ENCODE measurements around the gene EDRF1.

EDRF1 gene

GRCh38 chr10:125795128-125795527 lies 75.6 kb downstream of the EDRF1 start:
- DNase-seq: no peak

DNA sequence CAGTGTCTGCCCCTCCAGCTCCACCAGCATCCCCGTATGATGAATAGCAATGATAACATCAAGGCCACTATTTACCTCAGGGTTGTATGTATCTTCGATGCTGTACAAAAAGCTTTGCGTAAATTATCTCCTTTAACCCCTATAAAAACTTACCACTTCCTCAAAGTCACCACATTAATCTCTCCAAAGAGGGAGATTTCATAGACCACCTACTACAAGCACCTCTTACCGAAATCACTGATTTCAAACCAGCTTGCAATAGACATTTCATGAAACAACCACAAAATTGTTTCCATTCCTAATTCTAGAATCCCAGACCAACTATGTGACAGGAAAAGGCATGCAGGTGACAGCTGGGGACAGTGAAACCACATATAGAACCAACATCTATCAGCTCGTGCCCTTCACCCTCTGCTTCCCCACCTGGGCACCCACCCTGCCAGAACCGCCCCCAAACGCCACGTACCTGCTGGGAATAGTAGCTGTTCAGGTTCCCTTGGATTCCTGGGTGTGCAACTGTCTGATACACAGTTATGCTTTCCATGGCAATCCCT lies 76.2 kb downstream of the EDRF1 start:
- no peak for DNase-seq

- no peak for DNase-seq
Observed at GRCh38 chr10:125797424-125797823, 77.9 kb downstream of the EDRF1 start.

DNA sequence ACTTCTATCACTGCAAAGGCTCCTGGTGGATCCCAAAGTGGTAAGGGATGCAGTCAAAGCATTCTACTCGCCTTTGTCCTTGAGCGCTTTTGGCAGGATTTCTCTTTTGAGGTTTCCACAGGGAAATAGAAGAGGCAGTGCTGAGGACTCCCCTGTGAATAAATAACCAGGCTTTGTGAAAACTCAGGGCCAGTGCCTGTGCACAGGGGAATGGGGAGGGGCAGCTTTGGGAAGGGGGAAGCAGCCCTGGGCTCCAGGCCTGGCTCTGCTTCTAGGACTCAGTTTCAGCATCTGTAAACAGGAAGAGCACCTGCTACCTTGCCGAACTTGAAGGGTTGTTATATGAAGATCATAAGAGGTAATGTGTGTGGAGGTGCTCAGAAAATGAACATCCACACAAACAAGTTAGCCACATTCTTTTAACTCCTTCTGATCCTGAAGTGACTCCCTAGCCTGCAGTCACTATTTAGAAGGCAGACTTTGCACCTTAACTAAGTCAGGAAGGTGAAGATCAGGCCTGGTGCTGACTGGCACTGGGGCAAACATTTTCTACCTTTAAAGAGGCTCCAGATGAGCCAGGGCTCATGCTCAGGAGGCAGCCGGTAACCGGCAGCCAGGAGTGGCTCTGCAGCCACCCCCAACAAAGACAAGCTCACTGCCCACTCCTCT lies 78.6 kb downstream of the EDRF1 start:
- DNase-seq: no peak

DNA sequence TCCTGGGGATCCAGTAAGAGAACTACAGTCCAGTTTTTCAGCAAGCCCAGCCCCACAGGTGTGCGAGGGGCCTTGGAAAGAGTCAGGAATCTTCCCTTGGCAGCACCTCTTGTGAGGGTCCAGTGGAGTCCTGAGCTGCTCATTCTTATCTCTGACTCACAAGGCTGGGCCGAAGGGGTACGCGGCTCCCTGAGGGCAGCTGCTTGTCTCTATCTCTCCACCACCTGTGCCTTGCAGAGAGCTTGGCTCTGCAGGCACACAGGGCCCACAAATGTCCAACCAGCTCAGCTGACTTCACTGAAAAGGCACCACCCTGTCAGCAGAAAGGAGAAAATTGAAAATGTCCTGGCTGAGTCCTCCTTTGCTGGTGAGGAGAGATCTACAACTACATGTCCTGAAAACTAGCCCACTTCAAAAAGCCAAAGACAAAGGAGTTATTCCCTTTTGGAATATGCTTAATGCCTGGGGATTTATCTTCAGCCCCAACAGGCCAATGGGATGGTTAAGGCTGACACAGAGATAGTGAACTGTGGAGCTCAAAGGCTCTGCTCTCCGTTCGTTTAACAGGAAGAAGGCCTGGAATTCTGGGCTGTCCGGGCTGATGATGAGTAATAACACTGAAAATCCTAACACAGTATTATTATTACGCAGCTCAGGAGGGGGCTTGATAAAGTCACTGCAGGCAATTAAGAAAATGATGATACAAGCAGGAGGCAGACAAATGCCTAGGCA lies 80.1 kb downstream of the EDRF1 start:
- DNase-seq: no peak

DNA sequence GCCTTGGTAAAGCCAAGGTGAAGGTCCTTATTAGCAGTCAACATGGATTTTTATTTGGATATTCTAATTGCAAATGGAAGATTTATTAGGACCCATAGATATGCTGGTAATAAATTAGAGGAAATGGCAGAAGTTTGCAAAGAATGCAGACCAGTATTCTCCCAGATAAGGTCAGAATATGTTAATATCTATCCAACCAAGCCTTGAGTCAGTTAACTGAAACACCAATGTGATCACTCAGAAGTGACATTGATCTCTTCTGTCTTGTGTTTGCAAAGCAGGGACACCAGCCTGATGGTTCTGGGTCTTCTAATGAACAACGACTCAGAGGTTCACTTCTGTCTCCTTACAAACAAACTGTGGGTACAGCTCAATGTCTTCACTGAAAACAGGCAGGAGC lies 82.1 kb downstream of the EDRF1 start:
- DNase-seq: no peak

DNA sequence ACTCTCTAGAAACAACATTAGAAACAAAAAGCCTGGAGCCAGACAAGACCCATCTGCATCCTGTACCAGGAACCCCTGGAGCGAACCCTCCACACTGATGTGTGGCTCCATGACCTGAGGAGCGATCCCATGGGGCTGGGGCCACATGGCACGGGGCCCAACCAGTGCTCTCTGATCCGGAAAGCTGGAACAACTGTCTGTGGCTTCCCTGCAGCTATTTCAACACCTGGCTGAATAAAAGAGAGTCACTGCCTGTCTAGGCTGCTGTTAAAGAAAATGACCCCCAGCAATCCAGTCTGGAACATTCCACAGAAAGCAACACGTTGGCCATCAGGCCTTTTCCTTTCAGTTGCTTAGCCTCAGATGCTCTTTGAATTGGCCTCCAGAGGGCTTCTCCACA lies 82.6 kb downstream of the EDRF1 start:
- DNase-seq: no peak

GRCh38 chr10:125802739-125803138 lies 83.2 kb downstream of the EDRF1 start:
- DNase-seq: no peak

DNA sequence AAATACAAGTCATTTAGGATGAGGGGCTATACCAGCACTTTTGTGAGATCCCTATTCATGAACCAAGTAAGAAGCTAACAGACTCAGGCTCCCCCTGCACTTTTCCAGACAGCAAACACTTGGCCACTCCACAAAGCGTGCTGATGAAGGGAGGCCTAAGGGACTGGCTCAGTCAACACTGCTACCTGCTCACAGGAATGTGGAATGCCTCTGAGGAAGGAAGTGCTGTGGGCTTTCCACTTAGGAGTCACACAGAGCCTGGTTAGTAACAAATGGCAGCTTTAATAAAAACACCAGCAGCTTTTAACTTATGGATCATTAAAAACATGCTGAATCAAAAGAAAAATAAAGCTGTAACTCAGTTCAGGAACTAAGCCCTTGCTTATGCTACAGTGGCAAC lies 88.5 kb downstream of the EDRF1 start:
- DNase-seq: no peak

DNA sequence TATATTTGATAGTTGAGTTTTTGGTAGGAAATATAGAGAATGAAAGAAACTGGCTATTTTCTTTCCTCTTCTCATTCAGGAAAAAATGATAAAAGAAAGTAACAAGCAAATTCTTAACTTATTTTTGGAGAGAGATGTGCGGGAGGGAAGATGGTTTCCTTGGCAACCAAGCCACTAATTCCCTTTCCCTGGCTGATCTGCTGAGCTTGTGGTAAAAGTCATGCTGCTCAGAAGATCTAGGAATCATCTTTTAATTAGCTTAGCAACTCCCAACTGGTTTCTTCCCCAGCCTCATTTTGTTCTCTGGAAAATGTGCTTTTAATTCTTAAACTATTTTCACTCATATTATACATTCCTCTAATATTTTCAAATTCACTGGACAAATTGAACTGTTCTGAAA lies 91.7 kb downstream of the EDRF1 start:
- no peak for DNase-seq

GRCh38 chr10:125812128-125812750 lies 92.7 kb downstream of the EDRF1 start:
- DNase-seq: no peak

Measured in activated CD8-positive, alpha-beta memory T cell treated with anti-CD3 and anti-CD28 coated beads, Interleukin-2, amount 50 U/mL, for 48 hours (primary cell).